ENCODE data around the gene PRRX1.

Gene PRRX1

GRCh38 chr1:170664093-170664827, at the start of gene PRRX1:
PRRX1 (plus strand) TSS chr1:170664131; CDS start chr1:170664219, 88 bp downstream.
- no peak for DNase-seq (ENCODE audit: low read depth in 2 of 2)

- DNase-seq (ENCODE audit: low read depth in 2 of 2), result no peak
Measured at GRCh38 chr1:170617591-170618330, 46.2 kb upstream of the PRRX1 start.

- no peak for DNase-seq (ENCODE audit: low read depth in 2 of 2)
Measured at GRCh38 chr1:170618421-170618820, 45.5 kb upstream of the PRRX1 start.

- no peak for DNase-seq (ENCODE audit: low read depth in 2 of 2)
Measured at GRCh38 chr1:170619241-170620028, 44.5 kb upstream of the PRRX1 start.

- no peak for DNase-seq (ENCODE audit: low read depth in 2 of 2)
Measured at GRCh38 chr1:170620164-170620563, 43.8 kb upstream of the PRRX1 start.

- no peak for DNase-seq (ENCODE audit: low read depth in 2 of 2)
Measured at GRCh38 chr1:170623171-170623570, 40.8 kb upstream of the PRRX1 start.

- no peak for DNase-seq (ENCODE audit: low read depth in 2 of 2)
Measured at GRCh38 chr1:170624146-170624545, 39.8 kb upstream of the PRRX1 start.

- DNase-seq (ENCODE audit: low read depth in 2 of 2), result no peak
Measured at GRCh38 chr1:170630977-170631376, 33.0 kb upstream of the PRRX1 start.

GRCh38 chr1:170634293-170634692, 29.6 kb upstream of the PRRX1 start:
- no peak for DNase-seq (ENCODE audit: low read depth in 2 of 2)

- DNase-seq (ENCODE audit: low read depth in 2 of 2), result no peak
Measured at GRCh38 chr1:170634824-170635410, 29.0 kb upstream of the PRRX1 start.

- no peak for DNase-seq (ENCODE audit: low read depth in 2 of 2)
Measured at GRCh38 chr1:170640581-170640980, 23.4 kb upstream of the PRRX1 start.

- no peak for DNase-seq (ENCODE audit: low read depth in 2 of 2)
Measured at GRCh38 chr1:170657275-170657853, 6.6 kb upstream of the PRRX1 start.

GRCh38 chr1:170659399-170660035, 4.4 kb upstream of the PRRX1 start:
- no peak for DNase-seq (ENCODE audit: low read depth in 2 of 2)

GRCh38 chr1:170660281-170660713, 3.6 kb upstream of the PRRX1 start:
- no peak for DNase-seq (ENCODE audit: low read depth in 2 of 2)

- no peak for DNase-seq (ENCODE audit: low read depth in 2 of 2)
Measured at GRCh38 chr1:170660871-170661645, 2.9 kb upstream of the PRRX1 start.

- no peak for DNase-seq (ENCODE audit: low read depth in 2 of 2)
Measured at GRCh38 chr1:170661646-170662411, 2.1 kb upstream of the PRRX1 start.

- DNase-seq (ENCODE audit: low read depth in 2 of 2), result no peak
Measured at GRCh38 chr1:170662561-170663403, 1.1 kb upstream of the PRRX1 start.

- DNase-seq (ENCODE audit: low read depth in 2 of 2), result no peak
Measured at GRCh38 chr1:170663404-170664092, 383 bp upstream of the PRRX1 start.

All from activated CD8-positive, alpha-beta memory T cell treated with anti-CD3 and anti-CD28 coated beads for 4 hours (primary cell).